ENCODE measurements around the gene GIMD1.
A peak's percentile ranks its signal among the peaks of the same experiment; 100 is the strongest.

GIMD1 gene

GRCh38 chr4:106320235-106320634 lies 48.3 kb downstream of the GIMD1 start:
- H3K9me3 ChIP-seq = no peaks in the 10 kb centered on the region
- no peak for DNase-seq
- H3K36me3 ChIP-seq = no peaks in the 10 kb centered on the region
- no peaks in the 10 kb centered on the region for H3K27me3 ChIP-seq
- TF ChIP-seq, protein P1, sequence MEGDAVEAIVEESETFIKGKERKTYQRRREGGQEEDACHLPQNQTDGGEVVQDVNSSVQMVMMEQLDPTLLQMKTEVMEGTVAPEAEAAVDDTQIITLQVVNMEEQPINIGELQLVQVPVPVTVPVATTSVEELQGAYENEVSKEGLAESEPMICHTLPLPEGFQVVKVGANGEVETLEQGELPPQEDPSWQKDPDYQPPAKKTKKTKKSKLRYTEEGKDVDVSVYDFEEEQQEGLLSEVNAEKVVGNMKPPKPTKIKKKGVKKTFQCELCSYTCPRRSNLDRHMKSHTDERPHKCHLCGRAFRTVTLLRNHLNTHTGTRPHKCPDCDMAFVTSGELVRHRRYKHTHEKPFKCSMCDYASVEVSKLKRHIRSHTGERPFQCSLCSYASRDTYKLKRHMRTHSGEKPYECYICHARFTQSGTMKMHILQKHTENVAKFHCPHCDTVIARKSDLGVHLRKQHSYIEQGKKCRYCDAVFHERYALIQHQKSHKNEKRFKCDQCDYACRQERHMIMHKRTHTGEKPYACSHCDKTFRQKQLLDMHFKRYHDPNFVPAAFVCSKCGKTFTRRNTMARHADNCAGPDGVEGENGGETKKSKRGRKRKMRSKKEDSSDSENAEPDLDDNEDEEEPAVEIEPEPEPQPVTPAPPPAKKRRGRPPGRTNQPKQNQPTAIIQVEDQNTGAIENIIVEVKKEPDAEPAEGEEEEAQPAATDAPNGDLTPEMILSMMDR (IDR thresholded peaks at IDR 0.05; ENCODE audit: low read depth, low read length) = no peak
- H3K4me1 ChIP-seq = no peaks in the 10 kb centered on the region
- no peak overlapping the region for H3K4me3 ChIP-seq (ENCODE audit: low read depth, low read length)

DNA sequence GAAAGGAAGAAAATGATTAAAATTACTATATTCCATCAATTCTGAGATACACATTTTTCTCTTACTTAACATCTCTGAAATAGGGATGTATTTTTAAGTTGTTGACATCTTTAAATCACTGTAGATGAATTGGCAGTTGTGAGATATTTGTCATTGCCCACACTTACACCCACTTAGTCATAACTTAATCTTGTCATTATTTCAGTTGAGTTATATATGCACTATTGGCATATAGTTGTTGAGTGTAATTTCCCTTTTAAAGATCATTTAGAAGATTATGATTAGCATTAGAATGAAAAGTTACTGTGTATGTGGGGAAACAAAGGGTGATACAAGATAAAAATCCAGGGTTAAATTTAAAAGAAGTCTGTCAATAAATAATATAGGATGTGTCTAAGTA lies 50.1 kb downstream of the GIMD1 start:
- Histone ChIP-seq H3K4me3 (ENCODE audit: low read depth, low read length) (no peak overlapping the region), H3K9me3 (no peaks in the 10 kb centered on the region), H3K4me1 (no peaks in the 10 kb centered on the region), H3K36me3 (no peaks in the 10 kb centered on the region), H3K27me3 (no peaks in the 10 kb centered on the region)
- TF ChIP-seq, protein P1 (IDR thresholded peaks at IDR 0.05; ENCODE audit: low read depth, low read length) = no peak
- no peak for DNase-seq

DNA sequence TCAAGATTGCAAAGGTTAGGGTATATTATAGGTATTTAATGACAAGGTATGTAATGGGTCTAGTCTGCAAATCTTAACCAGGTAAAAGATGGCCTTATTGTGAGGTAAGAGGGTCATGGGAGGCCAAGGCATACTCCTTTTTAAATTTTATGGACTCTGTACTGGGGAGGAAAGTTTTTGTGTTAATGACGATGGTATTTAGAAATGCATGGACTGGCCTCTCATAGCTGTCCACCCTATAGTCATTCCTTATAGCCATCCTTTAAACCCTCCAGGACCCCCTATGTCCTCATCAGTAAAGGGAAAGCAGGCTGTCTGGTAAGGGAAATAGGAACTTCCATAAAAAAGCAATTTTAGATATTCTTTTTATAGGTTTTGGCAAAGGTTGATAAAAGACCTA lies 50.8 kb downstream of the GIMD1 start:
- Histone ChIP-seq H3K27me3 (no peaks in the 10 kb centered on the region), H3K4me1 (no peaks in the 10 kb centered on the region), H3K4me3 (ENCODE audit: low read depth, low read length) (peak overlapping the region; percentile 94), H3K36me3 (no peaks in the 10 kb centered on the region), H3K9me3 (no peaks in the 10 kb centered on the region)
- TF ChIP-seq, protein P1 (IDR thresholded peaks at IDR 0.05; ENCODE audit: low read depth, low read length) = no peak
- DNase-seq = no peak

GRCh38 chr4:106316773-106317409 lies 51.7 kb downstream of the GIMD1 start:
- Histone ChIP-seq H3K9me3 (no peaks in the 10 kb centered on the region), H3K27me3 (no peaks in the 10 kb centered on the region), H3K36me3 (no peaks in the 10 kb centered on the region), H3K4me3 (ENCODE audit: low read depth, low read length) (peak overlapping the region; percentile 94), H3K4me1 (no peaks in the 10 kb centered on the region)
- no peak for DNase-seq
- TF ChIP-seq, protein P1 (IDR thresholded peaks at IDR 0.05; ENCODE audit: low read depth, low read length) = no peak

GRCh38 chr4:106315968-106316772 lies 52.4 kb downstream of the GIMD1 start, which contains the start of the genes AIMP1 and TBCK:
Gene AIMP1 (plus strand): TSS chr4:106316550. CDS start chr4:106325010, 8,460 bp downstream.
Gene TBCK (minus strand): TSS chr4:106316209. CDS start chr4:106308960, 7,249 bp downstream.
- peak; percentile 91 for DNase-seq
- TF ChIP-seq, protein P1 (IDR thresholded peaks at IDR 0.05; ENCODE audit: low read depth, low read length) = no peak
- Histone ChIP-seq H3K36me3 (no peaks in the 10 kb centered on the region), H3K4me3 (ENCODE audit: low read depth, low read length) (peak within 1 kb of the TSS; percentile 94), H3K27me3 (no peaks in the 10 kb centered on the region), H3K4me1 (no peaks in the 10 kb centered on the region), H3K9me3 (no peaks in the 10 kb centered on the region)

Data from BE2C (cell line).